ENCODE results near the gene BICDL2. TPM values are rescaled to one million over a fixed set of nuclear protein-coding genes. Genes with fewer than 3 reads are reported as not detected.
A peak's percentile ranks its signal among the peaks of the same experiment; 100 is the strongest.

The BICDL2 gene
- polyA plus RNA-seq, 3 donors: not detected

DNA sequence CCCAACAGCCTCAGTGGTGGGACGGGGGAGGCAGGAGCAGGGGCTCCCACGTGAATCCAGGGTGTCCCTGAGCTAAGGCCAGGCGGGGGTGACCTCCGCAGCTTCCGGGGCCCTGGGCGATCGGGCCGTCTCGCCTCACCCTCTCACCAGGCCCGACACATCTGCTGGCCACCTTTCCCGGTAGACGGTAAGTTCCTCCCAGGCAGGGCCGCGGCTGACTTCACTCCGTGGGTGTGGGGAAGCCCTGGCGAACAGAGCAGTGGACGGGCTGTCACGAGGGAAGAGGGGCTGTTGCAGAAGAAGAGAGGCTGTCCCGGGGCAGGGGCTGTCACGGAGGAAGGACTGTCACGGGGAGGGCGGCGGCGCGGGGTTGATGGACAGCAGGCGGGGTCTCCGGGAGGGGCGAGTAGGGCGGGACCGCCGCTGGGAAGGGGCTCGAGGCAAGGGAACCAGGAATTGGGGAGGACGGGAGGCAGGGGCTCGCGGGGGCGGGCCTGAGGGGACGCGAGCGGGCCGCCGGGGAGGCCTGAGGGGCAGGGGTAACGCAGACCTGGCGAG is 57.0 kb downstream of the BICDL2 start:
- Mint-ChIP-seq H3K4me1 (peaks cover 28% of the 10 kb centered on the region), H3K27ac (peak overlapping the region in 2 of 7 donors; percentile 41 to 68), H3K9me3 (no peaks in the 10 kb centered on the region), H3K4me3 (peak overlapping the region; percentile 65 to 72), H3K27me3 (ENCODE audit: low read depth in 3 of 3) (peaks cover 2 to 8% (median 3%) of the 10 kb centered on the region in 3 donors), H3K36me3 (peaks cover 0 to 10% of the 10 kb centered on the region in 2 donors)
- Histone ChIP-seq H3K9me3 (replicated peaks in 1 of 2; ENCODE audit: control insufficient read depth in 1 of 2, insufficient read depth in 1 of 2, low read length in 2 of 2) (no peaks in the 10 kb centered on the region), H3K4me2 (replicated peaks; ENCODE audit: extremely low read depth, low read length, poor library complexity, severe bottlenecking) (peak overlapping the region; percentile 99), H3K27ac (ENCODE audit: low read depth in 1 of 2, low read length in 2 of 2) (no peak overlapping the region), H3K9ac (ENCODE audit: insufficient read depth, low read length, poor library complexity, severe bottlenecking) (peak overlapping the region; percentile 89), H3K79me2 (ENCODE audit: insufficient read depth, low read length) (peaks cover 11% of the 10 kb centered on the region), H3K4me3 (replicated peaks in 1 of 3; ENCODE audit: low read depth in 2 of 3, low read length in 3 of 3) (peak overlapping the region; percentile 65 to 92 (median 86)), H2AFZ (ENCODE audit: insufficient read depth, low read depth, low read length, poor library complexity, severe bottlenecking) (peak overlapping the region; percentile 83), H3K36me3 (replicated peaks in 1 of 2; ENCODE audit: control insufficient read depth in 1 of 2, insufficient read depth in 2 of 2, low read length in 2 of 2) (peaks cover 3 to 5% of the 10 kb centered on the region in 2 donors), H3K27me3 (ENCODE audit: control insufficient read depth in 2 of 2, insufficient read depth in 2 of 2, low read length in 2 of 2) (no peaks in the 10 kb centered on the region), H4K20me1 (ENCODE audit: insufficient read depth, low read length) (no peaks in the 10 kb centered on the region), H3K4me1 (ENCODE audit: control insufficient read depth in 1 of 2, insufficient read depth in 2 of 2, low read length in 2 of 2) (peaks cover 22 to 29% of the 10 kb centered on the region in 2 donors)
- WGBS (ENCODE audit: insufficient coverage): 13% methylated on average over 42 of the region's 43 CpGs
- TF ChIP-seq, protein P1, sequence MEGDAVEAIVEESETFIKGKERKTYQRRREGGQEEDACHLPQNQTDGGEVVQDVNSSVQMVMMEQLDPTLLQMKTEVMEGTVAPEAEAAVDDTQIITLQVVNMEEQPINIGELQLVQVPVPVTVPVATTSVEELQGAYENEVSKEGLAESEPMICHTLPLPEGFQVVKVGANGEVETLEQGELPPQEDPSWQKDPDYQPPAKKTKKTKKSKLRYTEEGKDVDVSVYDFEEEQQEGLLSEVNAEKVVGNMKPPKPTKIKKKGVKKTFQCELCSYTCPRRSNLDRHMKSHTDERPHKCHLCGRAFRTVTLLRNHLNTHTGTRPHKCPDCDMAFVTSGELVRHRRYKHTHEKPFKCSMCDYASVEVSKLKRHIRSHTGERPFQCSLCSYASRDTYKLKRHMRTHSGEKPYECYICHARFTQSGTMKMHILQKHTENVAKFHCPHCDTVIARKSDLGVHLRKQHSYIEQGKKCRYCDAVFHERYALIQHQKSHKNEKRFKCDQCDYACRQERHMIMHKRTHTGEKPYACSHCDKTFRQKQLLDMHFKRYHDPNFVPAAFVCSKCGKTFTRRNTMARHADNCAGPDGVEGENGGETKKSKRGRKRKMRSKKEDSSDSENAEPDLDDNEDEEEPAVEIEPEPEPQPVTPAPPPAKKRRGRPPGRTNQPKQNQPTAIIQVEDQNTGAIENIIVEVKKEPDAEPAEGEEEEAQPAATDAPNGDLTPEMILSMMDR (IDR thresholded peaks at IDR 0.05): no peak
- intact Hi-C loops (cut with micrococcal nuclease): no loop called here
- DNase-seq: peak in 1 of 3 donors; percentile 46

Small RNAs within 50 kb of the gene (small RNA-seq; reads per million reads assigned to genes)
- gene LINC00514 (ENCODE audit: insufficient read length, low read depth) (not detected), gene RNU1-22P (ENCODE audit: insufficient read length, low read depth) (2.8 reads per million, percentile 19 among the genes with 10 or more reads in this experiment)

Other genes with a start within 250 kb of the BICDL2 start
- gene PRSS33, start 249.4 kb downstream of the BICDL2 start, polyA plus RNA-seq: under 1 TPM in 1 of 3 donors, not detected in 2; 0.05 TPM
- gene PRSS41, start 238.5 kb downstream of the BICDL2 start, polyA plus RNA-seq: not detected
- gene PRSS21, start 219.7 kb downstream of the BICDL2 start, polyA plus RNA-seq: 1 to 10 TPM; 2.1 to 9.0 (median 3.1) TPM
- 10 to 100 TPM in 2 of 3 donors, 1 to 10 TPM in 1; 6.8 to 12.9 (median 11.0) TPM for gene ZG16B, start 206.6 kb downstream of the BICDL2 start, polyA plus RNA-seq
- gene PRSS22, start 178.8 kb downstream of the BICDL2 start, polyA plus RNA-seq: not detected
- gene FLYWCH2, start 153.7 kb downstream of the BICDL2 start, polyA plus RNA-seq: 10 to 100 TPM; 10.9 to 14.8 (median 12.7) TPM
- gene FLYWCH1, start 125.0 kb downstream of the BICDL2 start, polyA plus RNA-seq: 10 to 100 TPM in 1 of 3 donors, 1 to 10 TPM in 2; 5.0 to 42.7 (median 7.1) TPM
- under 1 TPM in 1 of 3 donors, not detected in 2; 0.09 TPM for gene KREMEN2, start 72.7 kb downstream of the BICDL2 start, polyA plus RNA-seq
- gene PAQR4, start 67.6 kb downstream of the BICDL2 start, polyA plus RNA-seq: 10 to 100 TPM in 1 of 3 donors, 1 to 10 TPM in 2; 6.3 to 14.2 (median 8.9) TPM
- 1 to 10 TPM in 2 of 3 donors, under 1 TPM in 1; 0.39 to 3.2 (median 3.0) TPM for gene PKMYT1, start 56.5 kb downstream of the BICDL2 start, polyA plus RNA-seq
- gene CLDN9, start 24.0 kb downstream of the BICDL2 start, polyA plus RNA-seq: 1 to 10 TPM in 1 of 3 donors, not detected in 2; 2.1 TPM
- not detected for gene CLDN6, start 18.8 kb downstream of the BICDL2 start, polyA plus RNA-seq
- 1 to 10 TPM; 2.9 to 6.2 (median 5.7) TPM for gene TNFRSF12A, start 16.6 kb downstream of the BICDL2 start, polyA plus RNA-seq
- gene HCFC1R1, start 13.0 kb downstream of the BICDL2 start, polyA plus RNA-seq: 10 to 100 TPM; 16.7 to 27.1 (median 19.9) TPM
- gene THOC6, start 12.9 kb downstream of the BICDL2 start, polyA plus RNA-seq: 10 to 100 TPM; 42.4 to 59.2 (median 57.7) TPM
- 10 to 100 TPM in 1 of 3 donors, 1 to 10 TPM in 1, under 1 TPM in 1; 0.71 to 26.6 (median 2.6) TPM for gene MMP25, start 9.6 kb upstream of the BICDL2 start, polyA plus RNA-seq
- 1 to 10 TPM in 2 of 3 donors, under 1 TPM in 1; 0.53 to 8.0 (median 5.6) TPM for gene IL32, start 28.7 kb upstream of the BICDL2 start, polyA plus RNA-seq
- under 1 TPM in 1 of 3 donors, not detected in 2; 0.29 TPM for gene ZSCAN10, start 62.4 kb upstream of the BICDL2 start, polyA plus RNA-seq
- 1 to 10 TPM; 1.0 to 6.7 (median 1.3) TPM for gene ZNF205, start 75.6 kb upstream of the BICDL2 start, polyA plus RNA-seq
- 1 to 10 TPM; 1.5 to 2.6 (median 1.8) TPM for gene ZNF213, start 98.1 kb upstream of the BICDL2 start, polyA plus RNA-seq
- not detected for gene OR1F1, start 151.3 kb upstream of the BICDL2 start, polyA plus RNA-seq
- gene ZNF200, start 198.2 kb upstream of the BICDL2 start, polyA plus RNA-seq: 1 to 10 TPM; 2.0 to 2.8 (median 2.5) TPM
- gene MEFV, start 219.7 kb upstream of the BICDL2 start, polyA plus RNA-seq: 10 to 100 TPM; 37.7 to 78.0 (median 73.2) TPM
- 10 to 100 TPM; 11.5 to 21.5 (median 13.1) TPM for gene ZNF263, start 246.5 kb upstream of the BICDL2 start, polyA plus RNA-seq

All from CD14-positive monocyte (primary cell).